ENCODE measurements around the gene CAD.

DNA sequence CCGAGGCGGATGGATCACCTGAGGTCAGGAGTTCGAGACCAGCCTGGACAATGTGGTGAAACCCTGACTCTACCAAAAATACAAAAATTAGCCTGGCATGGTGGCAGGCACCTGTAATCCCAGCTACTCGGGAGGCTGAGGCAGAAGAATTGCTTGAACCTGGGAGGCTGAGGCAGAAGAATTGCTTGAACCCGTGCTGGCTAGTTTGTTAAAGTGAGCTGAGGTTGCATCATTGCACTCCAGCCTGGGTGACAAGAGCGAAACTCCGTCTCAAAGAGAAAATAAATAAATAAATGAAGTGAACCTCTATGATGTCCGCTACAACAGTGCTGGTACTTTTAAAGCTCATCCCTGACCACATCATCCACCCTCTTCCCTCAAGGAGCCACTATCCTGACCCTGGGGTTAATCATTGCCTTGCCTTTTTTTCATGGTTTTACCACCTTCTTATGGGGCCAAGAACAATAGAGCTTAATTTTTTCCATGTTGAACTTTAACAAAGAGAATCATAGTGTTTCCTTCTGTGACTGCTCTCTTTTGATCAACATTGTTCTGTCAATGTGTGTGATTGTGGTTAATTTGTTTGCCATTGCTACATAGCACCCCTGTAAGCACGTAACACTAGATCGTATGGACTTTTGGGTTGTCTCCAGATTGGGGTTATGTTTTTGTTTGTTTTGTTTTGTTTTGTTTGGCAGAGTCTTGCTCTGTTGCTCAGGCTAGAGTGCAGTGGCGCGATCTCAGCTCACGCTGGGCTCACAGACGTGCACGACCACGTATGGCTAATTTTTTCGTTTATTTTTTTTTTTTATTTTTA, 22.4 kb upstream of the CAD start:
- TF ChIP-seq, protein P1, sequence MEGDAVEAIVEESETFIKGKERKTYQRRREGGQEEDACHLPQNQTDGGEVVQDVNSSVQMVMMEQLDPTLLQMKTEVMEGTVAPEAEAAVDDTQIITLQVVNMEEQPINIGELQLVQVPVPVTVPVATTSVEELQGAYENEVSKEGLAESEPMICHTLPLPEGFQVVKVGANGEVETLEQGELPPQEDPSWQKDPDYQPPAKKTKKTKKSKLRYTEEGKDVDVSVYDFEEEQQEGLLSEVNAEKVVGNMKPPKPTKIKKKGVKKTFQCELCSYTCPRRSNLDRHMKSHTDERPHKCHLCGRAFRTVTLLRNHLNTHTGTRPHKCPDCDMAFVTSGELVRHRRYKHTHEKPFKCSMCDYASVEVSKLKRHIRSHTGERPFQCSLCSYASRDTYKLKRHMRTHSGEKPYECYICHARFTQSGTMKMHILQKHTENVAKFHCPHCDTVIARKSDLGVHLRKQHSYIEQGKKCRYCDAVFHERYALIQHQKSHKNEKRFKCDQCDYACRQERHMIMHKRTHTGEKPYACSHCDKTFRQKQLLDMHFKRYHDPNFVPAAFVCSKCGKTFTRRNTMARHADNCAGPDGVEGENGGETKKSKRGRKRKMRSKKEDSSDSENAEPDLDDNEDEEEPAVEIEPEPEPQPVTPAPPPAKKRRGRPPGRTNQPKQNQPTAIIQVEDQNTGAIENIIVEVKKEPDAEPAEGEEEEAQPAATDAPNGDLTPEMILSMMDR (conservative IDR thresholded peaks at IDR 0.05 in 1 of 2, IDR thresholded peaks at IDR 0.05 in 1 of 2; ENCODE audit: low read depth in 1 of 2, low read length in 2 of 2), result no peak
- TF ChIP-seq EZH2 (IDR thresholded peaks at IDR 0.05; ENCODE audit: low read length, missing control alignments), result no peak
